ENCODE measurements around the gene HACD2. TPM values are rescaled to one million over a fixed set of nuclear protein-coding genes. Genes with fewer than 3 reads are reported as not detected.

HACD2 gene
- polyA plus RNA-seq, 3 donors, result 12.9 to 17.1 (median 15.1) TPM

GRCh38 chr3:123597561-123597960, 12.7 kb upstream of the HACD2 start:
- Histone ChIP-seq H3K4me2 (replicated peaks; ENCODE audit: extremely low read depth, low read length, poor library complexity, severe bottlenecking) (no peak overlapping the region), H4K20me1 (ENCODE audit: insufficient read depth, low read length) (no peaks in the 10 kb centered on the region), H3K79me2 (ENCODE audit: insufficient read depth, low read length) (no peaks in the 10 kb centered on the region), H3K27me3 (ENCODE audit: control insufficient read depth in 2 of 2, insufficient read depth in 2 of 2, low read length in 2 of 2) (no peaks in the 10 kb centered on the region), H2AFZ (ENCODE audit: insufficient read depth, low read depth, low read length, poor library complexity, severe bottlenecking) (no peak overlapping the region), H3K4me3 (replicated peaks in 1 of 3; ENCODE audit: low read depth in 2 of 3, low read length in 3 of 3) (no peak overlapping the region), H3K27ac (ENCODE audit: low read depth in 1 of 2, low read length in 2 of 2) (no peak overlapping the region), H3K4me1 (ENCODE audit: control insufficient read depth in 1 of 2, insufficient read depth in 2 of 2, low read length in 2 of 2) (no peaks in the 10 kb centered on the region), H3K9me3 (replicated peaks in 1 of 2; ENCODE audit: control insufficient read depth in 1 of 2, insufficient read depth in 1 of 2, low read length in 2 of 2) (no peaks in the 10 kb centered on the region), H3K9ac (ENCODE audit: insufficient read depth, low read length, poor library complexity, severe bottlenecking) (no peak overlapping the region), H3K36me3 (replicated peaks in 1 of 2; ENCODE audit: control insufficient read depth in 1 of 2, insufficient read depth in 2 of 2, low read length in 2 of 2) (no peaks in the 10 kb centered on the region)
- H3K4me1 Mint-ChIP-seq, result peaks cover 10% of the 10 kb centered on the region
- no peak for DNase-seq
- H3K36me3 Mint-ChIP-seq, result peaks cover 0 to 3% of the 10 kb centered on the region in 2 donors
- TF ChIP-seq CTCF (IDR thresholded peaks at IDR 0.05), result no peak
- intact Hi-C loops (cut with micrococcal nuclease), result no loop called here
- no peak overlapping the region for H3K27ac Mint-ChIP-seq
- no CpG with 5 or more reads among the region's 4 CpGs for WGBS (ENCODE audit: insufficient coverage)
- H3K9me3 Mint-ChIP-seq, result peaks cover 0 to 4% (median 1%) of the 10 kb centered on the region in 7 donors
- H3K27me3 Mint-ChIP-seq (ENCODE audit: low read depth in 3 of 3), result peaks cover 1 to 2% (median 1%) of the 10 kb centered on the region in 3 donors
- H3K4me3 Mint-ChIP-seq, result no peak overlapping the region

- DNase-seq, result no peak
- intact Hi-C loops (cut with micrococcal nuclease), result no loop called here
- H3K9me3 ChIP-seq (replicated peaks in 1 of 2; ENCODE audit: control insufficient read depth in 1 of 2, insufficient read depth in 1 of 2, low read length in 2 of 2), result peaks cover 11% of the 10 kb centered on the region in 2 donors
- H3K27ac ChIP-seq (ENCODE audit: low read depth in 1 of 2, low read length in 2 of 2), result no peak overlapping the region
- peaks cover 7 to 11% of the 10 kb centered on the region in 2 donors for H3K36me3 Mint-ChIP-seq
- H3K27me3 ChIP-seq (ENCODE audit: control insufficient read depth in 2 of 2, insufficient read depth in 2 of 2, low read length in 2 of 2), result no peaks in the 10 kb centered on the region
- H3K4me1 Mint-ChIP-seq, result peaks cover 10% of the 10 kb centered on the region
- peaks cover 1 to 2% (median 1%) of the 10 kb centered on the region in 3 donors for H3K27me3 Mint-ChIP-seq (ENCODE audit: low read depth in 3 of 3)
- TF ChIP-seq CTCF (IDR thresholded peaks at IDR 0.05), result no peak
- H3K79me2 ChIP-seq (ENCODE audit: insufficient read depth, low read length), result no peaks in the 10 kb centered on the region
- H3K9ac ChIP-seq (ENCODE audit: insufficient read depth, low read length, poor library complexity, severe bottlenecking), result no peak overlapping the region
- no peak overlapping the region for H3K4me3 ChIP-seq (replicated peaks in 1 of 3; ENCODE audit: low read depth in 2 of 3, low read length in 3 of 3)
- H3K36me3 ChIP-seq (replicated peaks in 1 of 2; ENCODE audit: control insufficient read depth in 1 of 2, insufficient read depth in 2 of 2, low read length in 2 of 2), result peaks cover 0 to 15% of the 10 kb centered on the region in 2 donors
- no peak overlapping the region for H3K4me3 Mint-ChIP-seq
- H4K20me1 ChIP-seq (ENCODE audit: insufficient read depth, low read length), result no peaks in the 10 kb centered on the region
- H3K4me1 ChIP-seq (ENCODE audit: control insufficient read depth in 1 of 2, insufficient read depth in 2 of 2, low read length in 2 of 2), result no peaks in the 10 kb centered on the region
- no peak overlapping the region for H3K4me2 ChIP-seq (replicated peaks; ENCODE audit: extremely low read depth, low read length, poor library complexity, severe bottlenecking)
- H2AFZ ChIP-seq (ENCODE audit: insufficient read depth, low read depth, low read length, poor library complexity, severe bottlenecking), result no peak overlapping the region
- H3K27ac Mint-ChIP-seq, result no peak overlapping the region
- no CpG with 5 or more reads among the region's 5 CpGs for WGBS (ENCODE audit: insufficient coverage)
- peaks cover 11 to 20% (median 14%) of the 10 kb centered on the region in 7 donors for H3K9me3 Mint-ChIP-seq
These were observed 10.7 kb upstream of the HACD2 start for GRCh38 chr3:123595396-123596180.

Data from CD14-positive monocyte (primary cell).